Activated CD8-positive, alpha-beta memory T cell treated with anti-CD3 and anti-CD28 coated beads for 24 hours (primary cell): ENCODE results near the gene SCN4A.
A peak's percentile ranks its signal among the peaks of the same experiment; 100 is the strongest.
"Not testable (repeated sequence)": the region's sequence is repeated elsewhere in the genome, so short reads cannot be mapped to it uniquely, and the experiment has no call there.

Experiments
- DNase-seq: peaks from one replicate; pipeline ENCODE4 v3.0.0-alpha.2; 2020

The SCN4A gene

DNA sequence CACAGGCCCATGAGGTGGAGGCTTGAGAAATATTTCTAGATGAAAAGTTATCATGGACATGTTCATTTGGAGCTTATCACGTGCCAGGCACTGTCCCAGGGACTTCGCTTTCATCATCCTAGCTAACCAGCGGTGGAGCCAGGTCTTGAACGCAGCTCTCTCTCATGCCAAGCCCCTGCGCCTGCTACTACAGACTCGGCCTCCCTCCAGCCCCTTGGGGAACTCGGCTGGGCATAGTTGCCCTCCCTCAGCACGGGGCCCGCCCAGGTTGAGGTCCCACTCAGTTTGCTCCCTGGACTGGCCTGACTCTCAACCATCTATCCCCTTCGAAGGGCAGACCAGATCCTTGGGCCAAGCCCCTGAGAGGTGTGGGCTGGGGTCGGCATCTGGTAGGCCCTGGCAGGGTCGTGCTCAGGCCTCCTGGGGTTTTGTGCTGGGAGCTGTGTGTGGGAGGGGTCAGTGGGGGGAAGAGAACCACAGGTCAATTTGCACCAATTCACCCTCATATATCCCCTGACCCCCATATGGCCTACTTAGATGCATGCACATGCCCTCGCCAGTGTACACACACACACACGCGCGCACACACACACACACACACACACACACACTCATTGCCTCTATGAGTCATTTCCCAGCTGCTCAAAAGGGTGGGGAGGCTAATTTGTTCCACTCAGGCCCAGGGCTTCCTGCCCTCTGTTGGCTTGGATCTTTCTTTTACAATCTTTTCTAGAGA, 12.1 kb upstream of the SCN4A start:
- DNase-seq, result peak; percentile 75

DNA sequence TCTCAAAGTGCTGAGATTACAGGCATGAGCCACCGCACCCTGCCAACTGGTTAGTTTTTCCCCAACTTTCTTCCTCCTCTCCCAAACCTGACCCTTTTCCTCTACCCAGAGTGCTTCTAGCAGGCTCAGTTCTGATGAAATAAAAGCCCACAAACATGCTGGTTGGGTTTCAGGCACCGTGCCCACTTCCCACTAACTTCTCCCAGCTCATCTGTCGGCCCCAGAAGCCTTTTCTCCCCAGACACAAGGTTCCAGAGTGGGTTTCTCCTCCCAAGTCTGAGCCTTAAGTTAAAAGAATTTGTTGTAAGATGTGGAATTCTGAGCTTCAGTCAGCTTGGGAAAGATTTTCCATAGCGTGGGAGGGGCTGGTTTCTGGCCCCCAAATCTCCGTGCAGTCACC, 11.5 kb upstream of the SCN4A start:
- DNase-seq, result no peak

DNA sequence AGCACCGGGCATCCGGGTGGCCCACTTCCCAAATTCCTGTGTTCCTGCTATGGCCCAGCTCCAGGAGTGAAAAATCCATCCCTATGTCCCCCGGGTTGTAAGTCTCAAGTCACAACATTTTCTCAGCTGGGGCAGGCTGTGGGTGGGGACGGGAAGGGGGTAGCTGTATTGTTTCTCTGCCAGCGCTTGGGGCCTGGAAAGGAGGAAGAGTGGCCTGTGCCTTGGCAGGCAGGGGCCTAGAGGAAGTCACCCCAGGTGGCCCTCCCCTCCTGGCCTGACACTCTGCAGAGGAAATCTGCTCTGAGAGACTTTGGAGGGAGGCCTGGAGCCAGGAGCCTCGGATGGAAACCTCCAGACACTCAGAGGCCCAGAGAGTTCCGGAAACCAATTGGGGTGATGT, 10.6 kb upstream of the SCN4A start:
- no peak for DNase-seq

DNA sequence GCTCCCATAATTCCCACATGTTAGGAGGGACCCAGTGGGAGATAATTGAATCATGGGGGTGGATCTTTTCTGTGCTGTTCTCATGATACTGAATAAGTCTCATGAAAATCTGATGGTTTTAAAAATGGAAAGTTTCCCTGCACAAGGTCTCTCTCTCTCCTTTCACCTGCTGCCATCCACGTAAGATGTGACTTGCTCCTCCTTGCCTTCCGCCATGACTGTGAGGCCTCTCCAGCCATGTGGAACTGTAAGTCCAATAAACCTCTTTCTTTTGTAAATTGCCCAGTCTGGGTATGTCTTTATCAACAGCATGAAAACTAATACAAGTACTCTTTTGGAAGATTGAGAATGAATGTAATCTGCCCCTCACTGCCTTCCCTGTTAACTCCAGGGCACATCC, 9.9 kb upstream of the SCN4A start:
- not testable (repeated sequence) for DNase-seq

DNA sequence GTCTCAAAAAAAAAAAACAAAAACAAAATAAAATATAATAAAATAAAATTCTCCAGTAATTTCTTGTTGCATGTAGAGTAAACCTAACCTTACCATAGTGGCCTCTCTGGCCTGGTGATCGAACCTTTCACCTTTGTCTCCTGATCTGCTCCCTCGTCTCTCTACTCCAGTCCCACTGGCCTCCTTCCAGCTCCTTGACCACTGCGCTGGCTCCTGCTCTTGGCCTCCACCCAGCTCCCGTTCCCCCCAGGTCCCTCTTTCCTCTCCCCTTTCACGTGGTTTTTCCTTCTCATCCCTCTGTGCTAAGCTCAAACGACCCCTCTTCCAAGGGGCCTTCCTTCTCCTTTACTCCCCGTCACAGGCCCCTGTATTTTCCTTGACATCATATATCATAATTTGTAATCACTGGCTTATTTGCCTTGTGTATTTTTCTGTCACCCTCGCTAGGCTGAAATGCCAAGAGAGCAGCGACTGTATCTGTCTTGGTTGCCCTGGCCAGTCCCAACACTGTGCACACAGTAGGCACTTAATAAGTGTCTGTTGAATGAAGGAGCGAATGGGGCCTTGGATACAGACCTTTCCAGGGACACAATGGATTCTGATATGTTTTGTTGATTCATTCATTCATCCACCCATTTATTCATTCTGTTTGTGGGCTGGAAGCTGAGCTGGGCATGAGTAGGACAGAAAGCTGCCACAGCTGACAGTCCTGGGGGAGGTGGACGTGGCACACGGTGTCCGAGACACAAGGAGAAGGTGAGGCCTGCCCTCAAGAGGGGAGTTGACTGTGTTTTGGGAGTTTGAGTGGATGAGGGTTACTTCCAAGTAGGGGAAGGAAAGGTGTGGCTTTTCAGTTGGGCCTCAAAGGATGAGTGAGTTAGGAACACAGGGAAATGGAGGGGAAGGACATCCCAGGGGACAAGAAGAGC, 5.8 kb upstream of the SCN4A start:
- no peak for DNase-seq

DNA sequence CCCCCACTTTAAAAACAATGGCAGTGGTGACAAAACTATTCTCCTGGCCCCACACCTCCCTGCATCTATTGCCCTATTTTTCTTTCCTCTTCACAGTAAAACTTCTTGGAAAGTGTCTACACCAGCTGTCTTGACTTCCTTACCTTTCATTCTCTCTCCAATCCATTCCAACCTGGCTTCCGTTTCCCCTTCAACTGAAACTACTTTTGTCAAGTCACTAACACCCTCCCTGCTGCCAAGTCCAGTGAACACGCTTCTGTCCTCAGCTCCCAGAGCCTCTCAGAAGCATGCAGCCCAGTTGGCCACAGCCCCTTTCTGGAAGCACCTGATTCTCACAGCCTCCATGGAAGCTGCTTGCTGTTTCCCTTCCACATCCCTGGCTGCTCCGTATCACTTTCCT, 4.0 kb upstream of the SCN4A start:
- DNase-seq, result no peak

DNA sequence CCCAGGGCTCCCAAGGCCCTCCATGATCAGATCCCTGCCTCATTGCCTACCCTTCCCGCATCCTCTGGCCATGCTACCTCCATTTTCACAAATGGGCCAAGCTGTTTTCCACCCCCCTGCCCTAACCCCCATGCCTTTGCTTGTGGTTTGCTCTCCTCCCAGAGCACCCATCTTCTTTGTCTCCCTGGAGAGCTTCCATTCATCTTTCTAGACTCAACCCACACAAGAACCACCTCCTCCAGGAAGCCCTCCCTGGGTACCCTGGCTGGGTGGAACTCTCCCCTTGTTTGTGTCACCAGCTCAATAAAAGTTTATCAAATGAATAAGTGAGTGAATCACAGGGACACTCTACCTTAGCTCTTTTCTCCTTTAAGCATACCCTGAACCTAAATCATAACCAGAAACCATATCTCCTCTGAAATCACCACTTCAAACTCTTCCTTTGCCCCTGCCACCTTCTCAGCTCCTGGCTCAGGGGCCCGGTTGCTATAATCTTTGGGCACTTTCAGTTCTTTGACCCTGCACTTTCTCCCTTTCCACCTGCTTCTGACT, 2.9 kb upstream of the SCN4A start:
- no peak for DNase-seq

DNA sequence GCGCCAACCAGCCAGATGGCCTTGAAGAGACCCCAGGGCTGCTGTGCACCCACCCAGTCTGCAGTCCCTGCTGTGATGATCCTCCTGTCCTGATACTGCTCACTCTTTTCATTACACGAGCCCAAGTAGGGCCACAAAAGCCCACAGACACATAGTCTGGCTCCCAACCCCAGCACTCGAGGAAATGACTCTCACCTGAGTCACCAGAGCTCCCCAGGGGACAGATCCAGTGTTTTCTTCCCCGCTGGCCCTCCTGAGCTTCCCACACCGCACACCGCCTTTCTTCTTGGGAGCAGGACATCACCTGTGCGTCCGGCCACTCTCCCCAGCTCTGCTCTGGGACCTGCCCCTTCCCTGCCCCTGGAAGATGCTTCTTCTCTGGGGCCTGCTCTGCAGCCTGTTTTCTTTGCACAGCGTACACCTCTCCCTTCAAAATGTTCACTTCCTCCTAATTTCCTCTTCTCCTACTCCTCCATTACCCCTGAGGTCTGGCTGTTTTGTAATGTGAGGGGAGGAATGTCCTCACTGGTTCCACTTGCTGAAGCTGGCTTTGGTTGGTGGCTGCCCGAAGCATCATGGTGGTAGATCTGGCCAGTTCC, 2.0 kb upstream of the SCN4A start:
- no peak for DNase-seq

DNA sequence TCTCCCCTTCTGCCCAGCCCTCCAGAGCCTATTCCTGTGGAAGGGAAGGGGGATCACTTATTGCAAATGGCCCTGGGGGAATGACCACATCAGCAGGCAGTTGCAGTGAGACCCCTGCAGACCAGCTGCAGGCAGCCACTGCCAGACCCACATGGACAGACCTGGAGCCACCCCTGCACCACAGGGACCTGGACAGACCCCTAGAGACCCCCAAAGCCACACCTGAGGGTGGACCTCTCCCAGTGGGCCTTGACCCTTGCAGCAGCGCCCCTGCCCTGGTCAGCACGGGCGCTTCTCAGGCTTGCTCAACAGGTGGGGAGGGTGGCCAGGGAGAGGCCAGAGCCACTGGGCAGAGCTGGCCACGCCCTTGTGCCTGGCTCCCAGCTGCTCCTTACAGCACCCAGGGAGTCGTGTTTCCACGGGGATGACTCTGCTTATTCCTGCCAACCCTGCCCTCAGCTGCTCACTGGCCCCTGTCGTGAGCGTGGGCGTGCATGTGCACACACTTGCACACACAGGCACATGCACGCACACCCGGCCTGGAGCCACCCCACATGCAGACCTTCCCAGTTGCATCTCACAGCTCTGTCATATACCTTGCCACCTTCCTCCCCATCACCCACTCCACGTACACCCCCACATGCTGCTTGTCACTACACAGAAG, 1.3 kb upstream of the SCN4A start:
- DNase-seq, result no peak

DNA sequence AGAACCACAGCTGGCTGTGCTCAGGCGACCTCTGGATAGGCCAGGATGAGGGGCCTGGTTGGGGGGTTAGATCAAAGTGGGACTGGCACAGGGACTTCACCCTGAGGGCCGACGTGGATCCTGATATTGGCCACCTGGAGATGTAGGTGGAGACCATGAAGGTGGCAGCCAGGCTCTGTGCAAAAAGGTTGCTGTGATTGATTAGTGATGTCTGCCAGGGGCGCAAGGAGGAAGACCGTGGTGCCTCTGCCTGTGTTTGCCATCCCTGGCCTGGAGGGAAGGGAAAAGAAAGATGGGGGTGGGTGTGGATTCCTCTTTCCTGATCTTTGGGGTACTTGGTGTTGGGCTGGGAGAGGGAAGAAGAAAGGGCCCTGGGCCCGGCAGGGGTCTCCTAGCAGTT, 529 bp upstream of the SCN4A start:
- no peak for DNase-seq

DNA sequence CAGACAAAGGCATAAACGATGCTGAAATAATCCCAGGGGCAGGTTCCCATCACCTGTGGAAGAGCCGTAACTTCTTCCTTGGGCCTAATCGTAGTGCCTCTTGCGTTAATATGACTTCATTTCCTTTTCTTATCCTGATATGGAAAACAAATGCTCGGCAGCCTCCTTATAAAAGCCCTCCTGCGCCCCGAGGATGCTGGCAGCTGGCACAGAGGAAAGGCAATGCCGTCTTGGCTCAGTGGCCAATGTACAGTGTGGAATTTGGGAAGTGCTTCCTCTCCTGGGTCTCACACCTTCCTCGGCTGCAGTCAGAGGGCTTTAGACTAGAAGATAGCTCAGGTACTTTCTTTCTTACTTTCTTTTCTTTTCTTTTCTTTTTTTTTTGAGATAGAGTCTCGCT, 3.4 kb downstream of the SCN4A start:
- no peak for DNase-seq

DNA sequence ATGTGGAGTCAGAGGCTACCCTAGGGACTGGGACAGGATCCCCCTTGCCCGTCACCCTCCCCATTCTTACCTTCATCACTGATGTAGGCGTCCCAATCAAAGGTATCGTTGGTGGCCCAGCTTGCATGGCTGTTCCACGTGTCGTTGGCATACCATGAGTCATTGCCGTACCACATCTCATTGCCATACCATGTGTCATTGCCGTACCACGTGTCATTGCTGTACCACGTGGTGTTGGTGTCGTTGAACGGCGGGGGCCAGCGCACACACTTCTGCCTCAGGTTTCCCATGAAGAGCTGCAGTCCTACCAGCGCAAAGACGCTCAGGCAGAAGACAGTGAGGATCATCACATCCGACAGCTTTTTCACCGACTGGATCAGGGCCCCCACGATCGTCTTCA, 4.8 kb downstream of the SCN4A start:
- DNase-seq, result no peak

DNA sequence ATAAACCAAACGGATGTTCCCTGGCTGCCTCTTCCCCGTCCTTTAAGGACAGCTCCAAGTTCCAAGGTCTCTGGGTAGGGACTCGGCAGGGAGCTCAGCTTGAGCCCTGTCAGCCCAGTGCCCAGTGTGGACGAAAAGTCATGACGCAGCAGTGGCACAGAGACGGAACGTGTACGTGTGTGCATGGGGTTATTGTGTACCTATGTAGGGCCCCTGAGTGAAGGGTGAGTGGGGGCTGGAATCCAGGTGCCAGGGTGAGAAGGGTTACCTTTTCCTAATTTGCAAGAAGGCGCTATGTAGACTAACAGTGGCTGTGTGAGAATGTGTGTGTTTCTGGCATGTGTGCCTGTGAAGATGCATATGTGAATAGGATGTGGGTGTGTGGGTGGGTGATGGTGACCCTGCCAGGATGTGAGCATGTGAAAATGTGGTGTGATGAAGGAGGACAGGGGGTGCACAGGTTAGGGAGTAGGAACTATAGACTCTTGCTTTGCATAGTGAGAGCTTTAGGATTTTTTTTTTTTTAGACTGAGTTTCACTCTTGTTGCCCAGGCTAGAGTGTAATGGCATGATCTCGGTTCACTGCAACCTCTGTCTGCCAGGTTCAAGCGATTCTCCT, 6.0 kb downstream of the SCN4A start:
- DNase-seq, result no peak

DNA sequence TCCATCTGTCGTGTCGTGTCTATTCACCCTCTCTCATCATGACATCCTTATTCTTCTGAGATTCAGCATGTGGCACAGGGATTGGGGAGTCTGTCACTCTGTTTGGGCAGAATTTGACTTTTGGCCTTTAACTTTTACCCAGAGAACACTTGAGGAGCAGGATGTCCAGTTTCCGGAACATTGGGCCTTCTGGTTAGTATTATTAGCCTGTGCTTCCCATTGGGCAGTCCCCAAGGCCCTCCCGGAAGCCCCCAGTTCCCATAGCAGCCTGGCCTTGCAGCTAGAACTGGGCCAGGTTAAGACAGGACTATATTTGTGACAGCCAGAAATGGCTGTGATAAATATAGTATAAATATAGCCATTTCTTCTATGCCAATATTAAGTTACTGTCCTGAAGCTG, 9.6 kb downstream of the SCN4A start:
- no peak for DNase-seq

DNA sequence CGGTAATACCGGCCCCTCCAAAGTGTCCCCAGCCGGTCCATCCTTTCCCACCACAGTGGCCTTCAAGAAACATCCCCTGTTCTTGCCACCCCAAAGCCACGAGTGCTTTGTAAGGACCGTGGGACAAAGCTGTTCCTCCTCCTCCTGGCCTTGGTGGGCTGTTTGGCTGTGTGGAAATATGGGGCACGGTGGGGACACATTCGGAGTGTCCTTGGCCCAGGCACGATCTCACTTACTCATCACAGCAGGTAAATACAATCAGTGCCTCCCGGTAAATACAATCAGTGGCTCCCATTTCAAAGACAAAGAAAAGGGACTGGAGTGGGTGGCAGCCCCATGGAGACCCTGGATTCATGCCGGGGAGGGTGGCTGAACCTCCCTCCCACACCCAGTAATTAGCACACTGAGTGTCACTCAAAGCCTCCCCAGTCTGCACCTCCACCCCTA, 10.4 kb downstream of the SCN4A start:
- DNase-seq, result no peak

DNA sequence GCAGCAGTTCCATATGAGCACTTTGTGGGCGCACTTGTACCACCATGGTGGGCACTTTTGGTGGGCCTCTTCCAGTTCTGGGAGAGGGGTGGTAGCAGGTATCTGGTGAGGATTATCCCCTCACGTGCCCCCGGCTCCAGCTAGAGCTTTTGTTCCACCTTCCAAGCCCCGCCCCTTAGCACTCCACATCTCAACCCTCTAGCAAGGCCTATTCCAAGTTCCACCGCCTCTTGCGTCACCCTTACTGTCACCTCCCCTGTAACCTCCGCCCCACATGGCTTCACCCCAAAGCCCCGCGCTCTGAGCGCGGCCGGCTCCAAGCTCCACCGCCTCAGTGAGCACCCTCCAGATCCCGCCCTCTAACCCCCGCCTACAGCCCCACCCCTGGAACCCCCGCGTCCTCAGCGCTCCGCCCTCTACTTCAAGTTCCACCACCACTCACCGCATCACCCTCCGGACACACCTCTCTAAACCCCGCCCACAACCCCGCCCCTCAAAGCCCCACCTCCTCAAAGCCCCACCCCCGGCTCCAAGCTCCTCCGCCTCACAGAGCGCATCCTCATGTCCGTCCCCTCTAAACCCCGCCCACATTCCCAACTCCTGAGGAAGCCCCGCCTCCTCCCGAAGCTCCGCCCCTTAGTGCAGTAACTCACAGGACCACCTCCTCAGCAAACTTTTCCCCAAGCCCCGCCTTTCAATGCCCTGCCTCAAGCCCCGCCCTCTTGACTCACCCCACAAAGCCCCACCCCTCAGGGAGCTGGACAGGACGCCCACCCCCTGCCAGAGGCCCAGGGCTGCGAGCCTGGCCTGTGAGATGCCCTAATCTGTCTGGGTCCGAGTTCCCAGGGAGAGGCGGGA, 11.1 kb downstream of the SCN4A start:
- no peak for DNase-seq

DNA sequence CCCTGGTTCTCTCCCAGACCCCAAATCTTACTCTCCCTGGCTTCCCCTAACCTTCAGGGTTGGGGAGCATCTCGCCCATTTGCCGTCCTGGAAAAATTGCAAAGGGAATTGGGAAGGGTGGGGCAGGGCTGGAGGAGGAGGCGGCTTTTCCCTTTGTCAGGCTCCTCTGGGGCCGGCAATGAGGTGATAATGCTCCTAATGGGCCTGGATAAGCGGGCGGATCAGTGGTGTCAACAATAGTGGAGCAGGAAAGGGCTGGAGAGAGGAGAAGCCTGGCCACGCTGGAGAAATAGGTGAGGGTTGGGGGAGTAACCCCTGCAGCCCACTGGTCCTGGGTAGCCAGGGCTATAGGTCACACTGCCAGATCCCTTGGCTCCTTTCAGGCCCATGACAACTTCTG, 12.3 kb downstream of the SCN4A start:
- DNase-seq, result no peak

DNA sequence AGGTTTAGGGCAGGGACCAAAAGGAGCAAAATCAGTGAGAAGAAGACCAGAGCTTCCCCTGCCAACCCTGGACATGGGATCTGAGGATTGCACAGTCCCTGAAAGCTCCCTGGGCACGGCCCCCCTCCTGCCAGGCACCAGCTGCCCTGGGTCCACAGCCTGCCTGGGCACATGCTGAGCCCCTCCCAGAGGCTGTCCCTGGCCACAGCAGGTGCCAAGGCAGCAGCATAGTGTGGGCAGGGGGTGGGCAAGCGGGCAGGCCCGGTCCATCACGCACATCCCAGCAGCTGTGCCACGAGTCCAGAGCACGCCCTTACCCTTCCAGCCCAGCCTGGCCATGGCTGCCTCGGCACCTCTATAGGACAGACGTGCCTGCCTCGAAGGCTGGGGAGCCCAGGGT, 12.7 kb downstream of the SCN4A start:
- no peak for DNase-seq

DNA sequence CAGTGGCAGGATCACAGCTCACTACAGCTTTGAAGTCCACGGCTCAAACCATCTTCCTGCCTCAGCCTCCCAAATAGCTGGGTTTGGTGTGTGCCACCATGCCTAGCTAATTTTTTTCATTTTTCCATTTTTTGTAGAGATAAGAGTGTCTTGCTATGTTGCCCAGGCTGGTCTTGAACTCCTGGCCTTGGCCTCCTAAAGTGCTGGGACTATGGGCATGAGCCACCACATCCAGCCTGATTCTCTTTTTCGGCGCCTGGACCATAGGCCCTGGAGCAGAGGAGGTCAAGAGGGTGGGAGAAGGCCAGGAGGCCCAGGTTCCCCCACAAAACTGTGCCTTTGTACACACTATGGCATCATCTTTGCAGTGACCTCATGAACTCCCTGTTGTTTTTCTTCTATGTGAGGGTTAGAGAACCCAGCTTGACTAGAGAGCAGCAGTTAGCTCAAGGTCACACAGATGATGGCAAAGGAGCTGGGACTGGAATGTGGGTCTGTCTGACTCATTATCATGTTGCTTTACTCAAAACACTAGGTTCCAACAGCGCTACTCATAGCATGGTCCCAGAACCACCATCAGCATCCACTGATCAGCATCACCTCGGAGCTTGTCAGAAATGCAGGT, 16.3 kb downstream of the SCN4A start:
- no peak for DNase-seq

DNA sequence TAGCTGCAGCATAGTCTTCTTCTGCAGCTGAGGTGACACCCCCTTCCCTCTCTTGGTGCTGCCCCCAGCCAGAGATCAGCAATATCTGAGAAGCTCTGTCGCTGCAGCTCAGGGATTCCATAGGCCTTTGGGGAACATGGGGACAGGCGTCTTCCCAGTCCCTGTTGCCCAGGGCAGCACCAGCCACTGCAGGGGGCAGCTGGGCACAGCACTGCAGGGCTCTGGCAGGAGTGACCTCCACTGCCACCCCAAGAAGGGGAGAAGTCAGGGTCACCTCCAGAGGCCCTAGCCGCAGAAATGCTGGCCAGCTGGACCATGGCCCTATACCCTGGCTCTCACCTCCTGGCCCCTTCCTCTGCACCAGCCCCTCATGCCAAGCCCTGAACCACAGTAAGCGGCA, 16.9 kb downstream of the SCN4A start:
- DNase-seq, result no peak

DNA sequence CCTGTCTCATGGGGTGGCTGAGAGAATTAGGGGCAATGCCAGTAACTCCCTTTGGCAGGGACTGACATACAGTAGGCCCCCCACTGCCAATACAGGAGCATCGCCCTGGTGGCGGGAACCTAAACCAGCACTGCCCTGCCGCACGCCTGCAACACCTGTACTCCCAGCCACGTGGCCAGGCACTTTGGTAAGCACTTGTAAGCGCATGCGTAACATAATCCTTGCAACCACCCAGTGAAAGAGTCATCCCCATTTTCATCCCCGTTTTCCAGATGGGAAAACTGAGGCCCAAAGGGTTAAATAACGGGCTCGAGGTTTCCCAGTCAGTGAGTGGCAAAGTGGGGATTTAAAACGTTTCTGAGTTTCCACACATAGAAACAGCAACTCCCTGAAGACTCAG, 17.5 kb downstream of the SCN4A start:
- no peak for DNase-seq
